NCI-H2196 treated with DMSO at 0.1 percent for 48 hours (cell line): ENCODE results near the gene SPPL3.
"Not testable (repeated sequence)": the region's sequence is repeated elsewhere in the genome, so short reads cannot be mapped to it uniquely, and the experiment has no call there.

Source experiments
- DNase-seq: peaks from one replicate; lab custom pipeline; 2025; ENCODE audit not compliant: unreplicated experiment; lab: John Stamatoyannopoulos, UW

The SPPL3 gene

DNA sequence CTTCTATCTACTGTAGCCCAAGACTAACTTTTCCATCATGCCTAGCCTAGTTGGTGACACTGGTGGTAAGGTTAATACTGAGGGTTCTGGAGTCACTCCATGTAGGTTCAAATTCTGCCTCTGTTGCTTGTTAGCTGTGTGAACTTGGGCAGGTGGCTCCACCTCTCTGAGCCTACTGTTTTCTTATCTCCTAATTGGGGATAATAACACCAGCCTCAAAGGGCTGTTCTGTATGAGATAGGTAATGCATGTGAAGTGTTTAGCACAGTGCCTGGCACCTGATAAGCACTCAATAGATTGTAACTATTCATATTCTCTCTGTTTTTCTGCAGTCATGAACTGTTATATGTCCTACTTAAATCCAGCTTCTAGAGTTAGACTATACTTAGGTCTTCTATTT is 17.5 kb upstream of the SPPL3 start:
- DNase-seq, result no peak

DNA sequence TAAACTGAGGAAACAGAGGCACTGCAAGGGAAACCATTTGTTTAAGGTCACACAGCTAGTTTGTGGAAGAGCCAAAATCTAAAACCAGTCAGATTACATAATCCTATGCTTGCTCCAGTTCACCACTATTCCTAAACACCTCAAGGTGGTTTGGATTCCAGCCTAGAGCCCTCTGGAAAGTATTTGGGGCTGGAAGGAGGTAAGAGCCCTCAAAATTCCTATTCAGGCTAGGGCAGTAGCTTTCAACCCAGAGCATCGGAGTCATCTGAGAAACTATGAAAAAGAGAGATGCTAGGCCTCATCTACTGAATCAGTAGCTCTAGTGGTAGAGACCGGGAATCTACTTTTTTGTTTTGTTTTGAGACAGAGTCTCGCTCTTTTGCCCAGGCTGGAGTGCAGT is 16.0 kb upstream of the SPPL3 start:
- no peak for DNase-seq

DNA sequence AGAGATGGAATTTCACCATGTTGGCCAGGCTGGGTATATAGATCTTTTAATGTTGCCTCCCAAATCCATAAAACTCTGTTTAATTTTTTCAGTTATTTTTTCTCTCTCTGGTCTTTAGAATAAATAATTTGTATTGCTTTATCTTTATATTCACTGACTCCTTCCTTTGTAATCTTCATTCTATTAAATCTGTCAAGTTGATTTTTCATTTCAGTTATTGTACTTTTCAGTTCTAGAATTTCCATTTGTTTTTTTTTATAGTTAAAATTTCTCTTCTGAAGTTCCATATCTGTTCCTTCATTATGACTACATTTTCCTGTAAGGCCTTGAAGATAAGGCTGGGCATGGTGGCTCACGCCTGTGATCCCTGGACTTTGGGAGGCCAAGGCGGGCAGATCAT is 13.6 kb upstream of the SPPL3 start:
- no peak for DNase-seq

GRCh38 chr12:120916561-120916960 is 12.4 kb upstream of the SPPL3 start:
- DNase-seq, result no peak

DNA sequence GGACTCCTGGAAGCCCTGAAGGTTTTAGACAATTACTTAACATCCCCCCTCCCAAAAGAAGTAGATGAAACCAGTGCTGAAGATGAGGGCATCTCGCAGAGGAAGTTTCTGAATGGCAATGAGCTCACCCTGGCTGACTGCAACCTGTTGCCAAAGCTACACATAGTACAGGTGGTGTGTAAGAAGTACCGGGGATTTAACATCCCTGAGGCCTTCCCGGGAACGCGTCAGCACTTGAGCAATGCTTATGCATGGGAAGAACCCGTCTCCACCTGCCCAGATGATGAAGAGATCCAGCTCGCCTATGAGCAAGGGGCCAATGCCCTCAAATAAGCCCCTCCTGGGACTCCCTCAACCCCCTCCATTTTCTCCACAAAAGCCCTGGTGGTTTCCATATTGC is 10.6 kb upstream of the SPPL3 start:
- no peak for DNase-seq

DNA sequence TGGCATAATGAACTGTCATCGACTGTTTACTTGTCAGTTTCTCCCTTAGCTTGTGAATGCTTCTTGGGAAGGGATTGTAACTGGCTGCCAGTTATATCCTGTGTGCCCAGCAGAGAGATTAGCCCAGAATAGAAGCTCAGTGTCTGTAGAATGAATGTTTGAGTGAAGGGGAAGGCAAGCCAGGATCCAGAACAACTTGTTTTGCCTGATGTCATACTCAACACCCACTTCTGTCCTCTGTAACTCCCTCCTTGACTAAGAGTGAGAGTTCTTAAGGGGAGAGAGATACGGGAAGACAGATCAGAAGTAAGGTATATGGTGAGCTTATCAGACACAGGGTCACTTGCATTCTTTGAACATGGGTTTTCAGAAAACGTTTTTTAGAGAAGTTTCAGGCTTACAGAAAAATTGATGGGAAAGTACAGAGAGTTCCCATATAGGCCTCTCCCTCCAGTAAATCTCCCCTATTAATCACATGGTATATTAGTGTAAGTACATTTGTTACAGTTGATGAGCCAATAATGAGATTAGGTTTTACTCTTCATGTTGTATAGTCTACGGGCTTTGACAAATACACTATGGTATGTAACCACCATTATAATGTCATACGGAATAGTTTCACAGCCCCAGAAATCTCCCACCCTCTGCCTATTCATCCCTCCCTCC is 5.6 kb upstream of the SPPL3 start:
- no peak for DNase-seq

DNA sequence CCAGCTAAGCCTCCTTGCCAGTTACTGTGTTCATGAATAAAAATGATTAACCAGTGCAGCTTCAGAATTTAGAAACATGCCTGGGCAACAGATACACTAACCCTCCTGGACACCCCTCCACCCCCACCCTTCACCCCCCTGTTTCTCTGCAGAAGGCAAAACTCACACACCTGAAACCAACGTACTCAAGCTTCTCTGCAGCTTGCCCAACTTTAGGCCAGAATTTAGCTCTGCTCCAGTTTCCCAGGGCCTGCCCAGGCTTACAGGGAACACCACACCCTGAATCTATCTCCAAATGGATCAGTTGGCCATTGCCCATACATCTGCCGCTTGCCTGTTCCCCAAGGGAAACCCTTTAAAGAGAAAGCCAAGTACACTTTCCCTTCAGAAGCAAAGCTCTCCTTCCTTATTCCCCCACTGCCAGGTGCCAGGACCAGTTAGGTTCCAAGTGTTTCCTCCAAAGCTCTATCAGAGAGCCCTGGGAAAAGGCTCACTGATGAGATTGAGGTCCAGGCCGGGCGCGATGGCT is 1.8 kb upstream of the SPPL3 start:
- DNase-seq, result no peak

- no peak for DNase-seq
These were observed 554 bp downstream of the SPPL3 start for GRCh38 chr12:120903412-120904196.

GRCh38 chr12:120902846-120903411 is 1.2 kb downstream of the SPPL3 start:
- no peak for DNase-seq

- DNase-seq, result no peak
These were observed 2.3 kb downstream of the SPPL3 start for GRCh38 chr12:120901818-120902217.

- not testable (repeated sequence) for DNase-seq
These were observed 3.1 kb downstream of the SPPL3 start for GRCh38 chr12:120901101-120901500.

DNA sequence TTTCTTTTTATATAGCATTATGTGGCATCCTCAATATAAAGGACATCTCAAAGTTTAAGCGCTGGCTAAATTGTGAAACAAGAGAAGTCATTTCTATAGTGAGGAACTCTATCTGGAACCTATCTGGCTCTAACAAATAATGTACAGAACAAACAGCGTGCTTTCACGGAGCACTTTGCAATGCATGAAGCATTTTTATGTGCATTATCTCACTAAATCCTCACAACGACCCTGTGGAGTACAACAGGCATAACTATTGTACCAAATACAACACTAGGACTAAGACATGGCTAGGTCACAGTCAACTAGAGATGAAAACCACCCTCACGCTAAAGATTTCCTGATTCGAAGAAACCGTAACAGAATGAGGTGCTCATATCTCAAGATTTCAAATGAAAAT is 8.6 kb downstream of the SPPL3 start:
- DNase-seq, result no peak

- no peak for DNase-seq
These were observed 11.9 kb downstream of the SPPL3 start for GRCh38 chr12:120892265-120892664.

DNA sequence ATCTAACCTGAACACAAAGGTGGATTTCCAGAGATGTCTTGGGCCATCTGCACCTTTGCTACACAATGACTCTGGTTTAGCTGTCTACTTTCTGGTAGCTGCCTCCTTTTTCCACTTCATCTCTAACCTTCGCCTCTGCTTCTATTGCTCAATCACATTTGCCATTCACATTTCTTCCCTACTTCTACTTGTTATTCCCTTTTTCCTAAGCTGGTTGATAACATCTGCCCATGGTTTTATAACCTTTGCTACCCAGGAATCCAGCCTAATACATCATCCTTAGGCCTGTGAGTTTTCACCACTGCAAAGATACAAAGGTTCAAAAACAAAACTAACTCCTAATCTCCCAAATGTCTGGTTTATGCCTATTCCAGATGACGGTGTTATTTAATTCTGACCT is 13.2 kb downstream of the SPPL3 start:
- no peak for DNase-seq

- no peak for DNase-seq
These were observed 16.7 kb downstream of the SPPL3 start for GRCh38 chr12:120887253-120888043.

GRCh38 chr12:120886199-120887018 is 17.7 kb downstream of the SPPL3 start:
- no peak for DNase-seq

DNA sequence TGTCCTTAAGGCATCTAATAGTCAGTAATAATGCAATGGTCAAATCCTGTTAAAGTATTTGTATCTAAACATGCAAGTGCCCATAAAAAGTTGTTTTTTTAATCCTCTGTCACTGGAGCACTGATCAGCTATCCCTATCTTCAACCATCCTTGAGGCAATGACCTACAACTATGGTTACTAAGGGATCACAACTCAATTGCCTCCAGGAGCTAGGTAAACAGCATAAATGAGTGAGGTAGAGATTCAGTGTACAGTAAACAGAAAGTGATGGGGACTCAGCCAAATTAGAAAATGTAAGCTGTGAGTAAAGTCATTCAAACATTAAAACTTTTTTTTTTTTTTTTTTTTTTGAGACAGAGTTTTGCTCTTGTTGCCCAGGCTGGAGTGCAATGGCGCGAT is 18.6 kb downstream of the SPPL3 start:
- DNase-seq, result no peak

DNA sequence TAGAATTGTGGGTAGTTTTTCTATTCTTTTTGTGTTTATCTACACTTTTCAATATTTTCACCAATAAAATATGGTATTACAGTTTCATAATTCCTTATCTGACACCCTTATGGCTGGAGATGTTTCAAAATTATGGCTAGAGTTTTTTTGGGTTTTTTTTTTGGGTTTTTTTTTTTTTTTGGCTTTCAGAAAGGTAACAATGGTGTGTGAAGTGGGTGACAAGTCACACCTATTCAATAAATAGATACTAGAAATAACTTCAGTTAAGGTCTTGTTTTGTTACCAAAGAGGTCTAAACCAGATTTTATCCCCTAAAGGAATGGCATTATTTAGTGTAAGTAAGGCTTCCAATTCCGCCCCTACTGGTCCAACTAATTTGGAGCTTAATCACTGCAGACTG is 19.5 kb downstream of the SPPL3 start:
- no peak for DNase-seq

DNA sequence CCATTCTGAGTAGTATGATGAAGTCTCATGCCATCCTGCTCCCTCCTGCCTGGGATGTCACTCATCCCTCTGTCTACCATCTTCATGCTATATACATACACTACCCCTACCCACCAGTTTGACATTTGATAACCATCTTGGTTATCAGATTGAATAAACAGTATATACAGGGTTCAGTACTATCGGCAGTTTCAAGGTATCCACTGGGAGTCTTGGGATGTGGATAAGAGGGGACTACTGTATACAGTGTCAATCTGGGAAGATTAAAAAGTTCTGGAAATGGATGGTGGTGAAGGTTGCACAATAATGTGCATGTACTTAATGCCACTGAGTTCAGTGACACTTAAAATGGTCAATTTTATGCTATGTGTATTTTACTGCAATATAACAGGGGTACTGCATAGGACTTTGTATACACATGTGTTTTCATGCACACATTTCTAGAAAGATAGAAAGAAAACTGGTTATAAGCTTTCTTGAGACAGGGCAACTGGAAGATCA is 22.1 kb downstream of the SPPL3 start:
- DNase-seq, result no peak

DNA sequence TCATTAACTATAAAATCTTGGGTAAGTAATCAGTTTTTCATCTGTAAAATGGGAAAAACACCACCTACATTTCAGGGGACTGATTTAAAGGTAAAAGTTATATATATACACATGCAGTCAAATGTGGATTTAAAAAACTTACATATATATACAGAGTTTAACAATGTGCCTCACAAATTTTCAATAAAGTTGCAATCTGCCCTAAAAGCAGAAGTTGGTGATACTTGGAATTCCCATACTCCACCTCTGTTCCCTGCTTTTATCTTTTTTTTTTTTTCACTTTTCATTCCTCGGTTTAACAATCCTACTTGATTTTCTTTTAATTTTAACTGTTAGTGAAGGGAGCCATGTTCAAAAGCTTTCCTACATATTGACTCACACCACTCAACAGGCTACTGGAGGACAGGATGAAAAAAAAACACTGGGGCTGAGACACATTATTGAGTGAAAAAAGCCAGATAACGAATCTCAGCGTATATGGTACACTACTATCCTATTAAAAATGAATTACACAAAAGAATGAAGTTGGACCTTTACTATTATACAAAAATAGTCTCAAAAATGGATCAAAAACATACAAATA is 24.3 kb downstream of the SPPL3 start:
- DNase-seq, result no peak
